Measurements from ENCODE around the gene TBX6.

TBX6 gene

DNA sequence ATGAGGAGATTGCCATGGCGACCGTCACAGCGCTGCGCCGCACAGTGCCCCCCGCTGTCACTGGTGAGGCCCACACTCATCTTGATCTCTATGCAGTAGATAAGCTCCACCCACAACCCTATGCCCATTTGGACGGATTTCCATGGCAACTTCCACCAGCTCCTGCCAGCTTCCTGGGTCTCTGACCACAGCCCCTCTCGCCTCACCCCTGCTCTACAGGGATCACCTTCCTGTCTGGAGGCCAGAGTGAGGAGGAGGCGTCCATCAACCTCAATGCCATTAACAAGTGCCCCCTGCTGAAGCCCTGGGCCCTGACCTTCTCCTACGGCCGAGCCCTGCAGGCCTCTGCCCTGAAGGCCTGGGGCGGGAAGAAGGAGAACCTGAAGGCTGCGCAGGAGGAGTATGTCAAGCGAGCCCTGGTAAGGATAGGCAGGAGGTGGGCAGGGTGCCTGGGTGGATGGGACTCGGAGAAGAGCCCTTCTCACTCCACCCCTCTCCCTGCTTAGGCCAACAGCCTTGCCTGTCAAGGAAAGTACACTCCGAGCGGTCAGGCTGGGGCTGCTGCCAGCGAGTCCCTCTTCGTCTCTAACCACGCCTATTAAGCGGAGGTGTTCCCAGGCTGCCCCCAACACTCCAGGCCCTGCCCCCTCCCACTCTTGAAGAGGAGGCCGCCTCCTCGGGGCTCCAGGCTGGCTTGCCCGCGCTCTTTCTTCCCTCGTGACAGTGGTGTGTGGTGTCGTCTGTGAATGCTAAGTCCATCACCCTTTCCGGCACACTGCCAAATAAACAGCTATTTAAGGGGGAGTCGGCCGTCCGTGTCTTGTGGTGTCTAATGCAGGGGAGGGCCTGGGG is 21.9 kb downstream of the TBX6 start:
- CTCF ChIA-PET: interaction anchor here (0.6 to 1.2 kb wide), 2 partner anchors 16 to 22 kb away, joined by 3 to 4 read pairs; partner anchors contain the start of gene TBX6
- no peak for TF ChIP-seq L3MBTL2 (conservative IDR thresholded peaks at IDR 0.05)
- no peak for TF ChIP-seq BHLHE40 (IDR thresholded peaks at IDR 0.05; ENCODE audit: borderline replicate concordance)
- TF ChIP-seq HDGF (IDR thresholded peaks at IDR 0.05; ENCODE audit: borderline replicate concordance): no peak
- TF ChIP-seq ZNF384 (IDR thresholded peaks at IDR 0.05): no peak
- TF ChIP-seq ELF4 (IDR thresholded peaks at IDR 0.05): no peak
- TF ChIP-seq TARDBP (IDR thresholded peaks at IDR 0.05): no peak
- no peak for TF ChIP-seq ARNT (IDR thresholded peaks at IDR 0.05)
- TF ChIP-seq SP1 (IDR thresholded peaks at IDR 0.05): no peak
- no peak for TF ChIP-seq CTBP1 (IDR thresholded peaks at IDR 0.05; ENCODE audit: borderline replicate concordance)
- no peak for TF ChIP-seq NFRKB (IDR thresholded peaks at IDR 0.05)
- no peak for TF ChIP-seq FOXK2 (IDR thresholded peaks at IDR 0.05)
- no peak for TF ChIP-seq FOXA1 (IDR thresholded peaks at IDR 0.05)
- no peak for DNase-seq (ENCODE audit: extremely low spot score)
- POLR2A ChIA-PET: interaction anchor here (1.0 to 1.4 kb wide), 3 partner anchors 9 to 23 kb away, joined by 3 to 4 read pairs (median 3); a partner anchor contains a TSS

DNA sequence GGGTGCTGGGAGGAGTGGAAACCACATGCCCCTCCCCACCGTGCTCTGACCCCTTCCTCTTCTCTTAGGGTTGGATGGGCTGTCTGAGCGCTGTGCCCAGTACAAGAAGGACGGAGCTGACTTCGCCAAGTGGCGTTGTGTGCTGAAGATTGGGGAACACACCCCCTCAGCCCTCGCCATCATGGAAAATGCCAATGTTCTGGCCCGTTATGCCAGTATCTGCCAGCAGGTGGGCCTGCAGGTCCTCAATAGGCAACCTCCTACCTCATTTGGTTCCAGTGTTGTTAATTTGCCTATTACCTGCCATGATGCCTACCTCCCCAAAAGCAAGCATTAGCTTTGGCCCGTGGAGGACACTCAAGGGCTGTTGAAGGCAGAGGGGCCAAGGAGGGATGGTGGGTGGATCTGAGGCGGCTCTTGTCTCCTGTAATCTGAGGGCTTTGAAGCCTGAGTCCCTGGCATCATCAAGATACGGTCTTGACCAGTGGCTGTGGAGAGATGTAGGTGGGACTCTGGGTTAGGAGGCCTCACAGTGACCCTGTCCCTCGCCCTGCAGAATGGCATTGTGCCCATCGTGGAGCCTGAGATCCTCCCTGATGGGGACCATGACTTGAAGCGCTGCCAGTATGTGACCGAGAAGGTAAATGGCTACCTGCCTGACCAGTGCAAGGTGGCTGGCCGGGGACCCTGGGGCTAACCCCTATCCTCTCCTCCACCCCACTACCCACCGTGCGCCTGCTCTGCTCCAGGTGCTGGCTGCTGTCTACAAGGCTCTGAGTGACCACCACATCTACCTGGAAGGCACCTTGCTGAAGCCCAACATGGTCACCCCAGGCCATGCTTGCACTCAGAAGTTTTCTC is 22.7 kb downstream of the TBX6 start:
- no peak for DNase-seq (ENCODE audit: extremely low spot score)
- ChIA-PET CTCF (no interaction called here), POLR2A (interaction anchor here (0.6 kb wide), 1 partner anchor 26 kb away, joined by 3 read pairs; no protein-coding TSS in a partner anchor)
- 0 out of 2 replicates have a peak, but pooled peaks have one; percentile 57 for TF ChIP-seq HDGF (IDR thresholded peaks at IDR 0.05; ENCODE audit: borderline replicate concordance)
- no peak for TF ChIP-seq LEF1 (IDR thresholded peaks at IDR 0.05; ENCODE audit: borderline replicate concordance)

GRCh38 chr16:30068333-30068732 is 23.4 kb downstream of the TBX6 start:
- CTCF ChIA-PET: interaction anchor here (0.6 to 1.6 kb wide), 2 partner anchors 13 to 301 kb away, joined by 3 to 4 read pairs; no protein-coding TSS in a partner anchor

GRCh38 chr16:30067584-30067916 is 24.2 kb downstream of the TBX6 start:
- CTCF ChIA-PET: interaction anchor here (1.6 to 3.3 kb wide), 3 partner anchors 12 to 45 kb away, joined by 4 to 25 read pairs (median 13); partner anchors contain the start of gene TBX6
- no peak for DNase-seq (ENCODE audit: extremely low spot score)
- POLR2A ChIA-PET: interaction anchor here (1.1 to 7.3 kb wide), 5 partner anchors 8 to 328 kb away, joined by 5 to 155 read pairs (median 56); partner anchors contain the start of genes PPP4C, TBX6, YPEL3 and ZNF48
- TF ChIP-seq HDGF (IDR thresholded peaks at IDR 0.05; ENCODE audit: borderline replicate concordance): no peak
- no peak for TF ChIP-seq FOXM1 (IDR thresholded peaks at IDR 0.05; ENCODE audit: borderline replicate concordance)
- TF ChIP-seq L3MBTL2 (conservative IDR thresholded peaks at IDR 0.05): no peak
- TF ChIP-seq TARDBP (IDR thresholded peaks at IDR 0.05): no peak
- TF ChIP-seq ELF4 (IDR thresholded peaks at IDR 0.05): no peak
- no peak for TF ChIP-seq SUZ12 (IDR thresholded peaks at IDR 0.05)
- no peak for TF ChIP-seq CTBP1 (IDR thresholded peaks at IDR 0.05; ENCODE audit: borderline replicate concordance)
- no peak for TF ChIP-seq SP1 (IDR thresholded peaks at IDR 0.05)
- TF ChIP-seq, protein P1, sequence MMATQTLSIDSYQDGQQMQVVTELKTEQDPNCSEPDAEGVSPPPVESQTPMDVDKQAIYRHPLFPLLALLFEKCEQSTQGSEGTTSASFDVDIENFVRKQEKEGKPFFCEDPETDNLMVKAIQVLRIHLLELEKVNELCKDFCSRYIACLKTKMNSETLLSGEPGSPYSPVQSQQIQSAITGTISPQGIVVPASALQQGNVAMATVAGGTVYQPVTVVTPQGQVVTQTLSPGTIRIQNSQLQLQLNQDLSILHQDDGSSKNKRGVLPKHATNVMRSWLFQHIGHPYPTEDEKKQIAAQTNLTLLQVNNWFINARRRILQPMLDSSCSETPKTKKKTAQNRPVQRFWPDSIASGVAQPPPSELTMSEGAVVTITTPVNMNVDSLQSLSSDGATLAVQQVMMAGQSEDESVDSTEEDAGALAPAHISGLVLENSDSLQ (IDR thresholded peaks at IDR 0.05): no peak

More at GRCh38 chr16:30068333-30068732, 23.4 kb downstream of the TBX6 start:
- POLR2A ChIA-PET: no interaction called here
- no peak for DNase-seq (ENCODE audit: extremely low spot score)
- no peak for TF ChIP-seq HDGF (IDR thresholded peaks at IDR 0.05; ENCODE audit: borderline replicate concordance)
- no peak for TF ChIP-seq ARNT (IDR thresholded peaks at IDR 0.05)
- TF ChIP-seq FOXA1 (IDR thresholded peaks at IDR 0.05): no peak
- TF ChIP-seq BHLHE40 (IDR thresholded peaks at IDR 0.05; ENCODE audit: borderline replicate concordance): no peak
- no peak for TF ChIP-seq FOXM1 (IDR thresholded peaks at IDR 0.05; ENCODE audit: borderline replicate concordance)
- TF ChIP-seq FOXK2 (IDR thresholded peaks at IDR 0.05): no peak
- no peak for TF ChIP-seq L3MBTL2 (conservative IDR thresholded peaks at IDR 0.05)
- TF ChIP-seq TARDBP (IDR thresholded peaks at IDR 0.05): no peak

DNA sequence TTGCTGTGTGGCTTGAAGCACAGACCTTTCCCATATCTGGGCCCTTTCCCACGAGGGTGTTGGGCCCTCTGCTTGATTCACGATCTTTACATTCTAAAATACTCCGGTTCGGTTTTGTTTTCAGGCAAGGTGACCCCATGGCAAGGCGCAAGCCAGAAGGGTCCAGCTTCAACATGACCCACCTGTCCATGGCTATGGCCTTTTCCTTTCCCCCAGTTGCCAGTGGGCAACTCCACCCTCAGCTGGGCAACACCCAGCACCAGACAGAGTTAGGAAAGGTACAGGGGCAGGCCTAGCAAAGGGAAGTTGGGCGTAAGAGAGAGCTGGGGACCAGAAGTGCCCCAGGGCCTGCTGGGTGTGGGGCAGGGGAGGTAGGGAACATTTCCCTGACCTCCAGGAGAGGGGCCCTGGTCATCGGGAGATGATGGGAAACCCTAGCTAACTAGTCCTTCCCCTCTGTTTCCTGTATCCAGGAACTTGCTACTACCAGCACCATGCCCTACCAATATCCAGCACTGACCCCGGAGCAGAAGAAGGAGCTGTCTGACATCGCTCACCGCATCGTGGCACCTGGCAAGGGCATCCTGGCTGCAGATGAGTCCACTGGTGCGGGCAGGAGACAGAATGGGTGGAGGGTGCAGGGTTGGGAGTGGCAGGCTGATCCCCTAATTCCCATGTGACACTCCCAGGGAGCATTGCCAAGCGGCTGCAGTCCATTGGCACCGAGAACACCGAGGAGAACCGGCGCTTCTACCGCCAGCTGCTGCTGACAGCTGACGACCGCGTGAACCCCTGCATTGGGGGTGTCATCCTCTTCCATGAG is 24.8 kb downstream of the TBX6 start:
- TF ChIP-seq FOXM1 (IDR thresholded peaks at IDR 0.05; ENCODE audit: borderline replicate concordance) (no peak), ARNT (IDR thresholded peaks at IDR 0.05) (no peak), LEF1 (IDR thresholded peaks at IDR 0.05; ENCODE audit: borderline replicate concordance) (no peak), TARDBP (IDR thresholded peaks at IDR 0.05) (no peak), ELF4 (IDR thresholded peaks at IDR 0.05) (no peak), L3MBTL2 (conservative IDR thresholded peaks at IDR 0.05) (no peak), BHLHE40 (IDR thresholded peaks at IDR 0.05; ENCODE audit: borderline replicate concordance) (no peak), FOXK2 (IDR thresholded peaks at IDR 0.05) (no peak), ZNF384 (IDR thresholded peaks at IDR 0.05) (no peak), FOXA1 (IDR thresholded peaks at IDR 0.05) (no peak), NFRKB (IDR thresholded peaks at IDR 0.05) (no peak), SP1 (IDR thresholded peaks at IDR 0.05) (no peak)
- no peak for DNase-seq (ENCODE audit: extremely low spot score)
- ChIA-PET CTCF (interaction anchor here (1.0 to 3.3 kb wide), 6 partner anchors 12 to 362 kb away, joined by 3 to 25 read pairs (median 8); partner anchors contain the start of gene TBX6), POLR2A (interaction anchor here (1.0 to 7.3 kb wide), 10 partner anchors 8 to 328 kb away, joined by 3 to 155 read pairs (median 11); partner anchors contain the start of genes MVP, PPP4C, TBX6 and TMEM219)
